NCI-H2171 treated with DMSO at 0.1 percent for 48 hours (cell line): ENCODE results near the gene CTRL.

ENCODE experiments used
- DNase-seq: peaks from one replicate; lab custom pipeline; 2025; lab: John Stamatoyannopoulos, UW

The CTRL gene

GRCh38 chr16:67886387-67886786, 45.3 kb downstream of the CTRL start:
- DNase-seq, result no peak

GRCh38 chr16:67885976-67886375, 45.7 kb downstream of the CTRL start:
- DNase-seq, result no peak

- no peak for DNase-seq
Observed at GRCh38 chr16:67885545-67885944, 46.1 kb downstream of the CTRL start.

- peak; percentile 90 for DNase-seq
Observed at GRCh38 chr16:67884684-67885083, 47.0 kb downstream of the CTRL start, which contains the start of gene NRN1L. Gene NRN1L, plus strand, starts transcription at chr16:67884885. Its CDS starts 19 bp downstream, at chr16:67884904.

- peak; percentile 29 for DNase-seq
Observed at GRCh38 chr16:67883872-67884261, 47.8 kb downstream of the CTRL start.

- DNase-seq, result no peak
Observed at GRCh38 chr16:67883146-67883871, 48.4 kb downstream of the CTRL start.

GRCh38 chr16:67882374-67883145, 49.1 kb downstream of the CTRL start:
- DNase-seq, result no peak

GRCh38 chr16:67881621-67882161, 50.0 kb downstream of the CTRL start:
- peak; percentile 6 for DNase-seq

GRCh38 chr16:67880584-67880983, 51.1 kb downstream of the CTRL start:
- DNase-seq, result no peak

GRCh38 chr16:67879936-67880335, 51.7 kb downstream of the CTRL start:
- peak; percentile 7 for DNase-seq
